Inflammatory macrophage treated with lipopolysaccharide for 1 hour (primary cell): ENCODE results near the gene AXIN2.
A peak's percentile ranks its signal among the peaks of the same experiment; 100 is the strongest.

Experiments
- DNase-seq, 2 donors: peaks; one replicate each; pipeline ENCODE4 v3.0.0-alpha.2; 2020 to 2022

The AXIN2 gene

DNA sequence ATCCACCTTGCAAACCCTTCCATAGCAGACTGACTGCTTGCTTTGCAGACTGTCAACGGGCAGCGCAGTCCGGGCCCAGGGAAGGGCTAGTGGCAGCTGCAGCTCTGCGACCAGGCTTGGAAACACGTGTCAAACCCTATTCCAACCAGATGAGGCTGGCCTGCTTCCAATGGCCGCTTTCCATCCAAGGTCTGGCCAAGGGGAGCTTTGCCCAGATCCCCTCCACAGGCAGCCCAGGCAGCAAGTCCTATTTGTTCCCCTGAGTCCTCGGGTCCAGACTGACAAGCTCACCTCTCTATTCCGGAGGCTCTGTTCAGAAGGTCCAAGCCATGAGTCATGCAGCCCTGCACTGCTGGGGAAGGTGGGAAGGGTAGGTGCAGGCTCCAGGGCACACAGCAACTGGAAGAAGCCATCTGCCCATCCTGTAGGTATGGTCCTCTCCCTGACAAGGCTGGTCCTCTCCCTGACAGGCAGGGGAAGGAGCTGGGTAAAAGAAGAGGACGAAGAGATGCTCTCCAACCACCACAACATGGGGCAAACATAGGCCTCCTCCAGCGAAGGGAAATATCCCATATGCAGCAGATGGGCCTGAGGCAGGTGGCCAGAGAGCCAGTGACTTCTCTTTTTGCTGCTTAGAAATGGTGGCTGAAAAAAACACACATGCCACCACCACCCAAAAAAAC, 22.6 kb upstream of the AXIN2 start:
- no peak for DNase-seq

DNA sequence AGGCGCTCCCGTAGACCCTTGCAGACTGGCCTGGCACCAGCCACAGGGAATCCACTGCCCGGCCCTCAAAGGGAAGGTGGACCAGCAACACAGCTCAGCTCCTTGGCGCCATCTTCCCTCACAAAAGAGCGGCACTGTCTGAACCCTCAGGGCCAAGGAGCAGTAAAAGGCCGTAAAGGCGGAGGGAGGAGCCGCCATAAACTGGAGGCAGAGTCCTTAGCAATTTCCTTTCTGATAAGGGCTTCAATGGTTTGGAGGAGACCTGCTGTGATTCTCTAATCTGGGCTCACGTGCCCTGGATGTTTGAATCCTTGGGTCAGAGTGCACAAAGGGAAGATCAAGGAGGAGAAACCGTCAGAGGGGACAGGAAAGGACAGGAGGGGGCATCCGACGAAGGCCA, 15.5 kb upstream of the AXIN2 start:
- DNase-seq, result no peak

DNA sequence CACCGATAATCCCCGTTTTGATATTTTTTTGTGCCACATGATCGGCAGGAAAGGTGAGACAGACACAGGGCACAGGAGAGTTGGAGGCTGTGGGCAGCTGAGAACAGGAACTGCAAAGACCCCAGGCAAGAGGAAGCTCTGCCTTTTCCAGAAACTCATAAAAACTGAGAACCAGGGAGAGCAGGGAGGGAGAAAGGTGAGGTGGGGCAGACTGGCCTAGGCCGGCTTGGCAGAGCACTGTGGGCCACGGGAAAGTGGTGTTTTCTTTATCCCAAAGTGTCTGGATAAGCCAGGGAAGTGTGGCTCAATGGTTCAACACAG, 11.8 kb upstream of the AXIN2 start:
- DNase-seq, result no peak

DNA sequence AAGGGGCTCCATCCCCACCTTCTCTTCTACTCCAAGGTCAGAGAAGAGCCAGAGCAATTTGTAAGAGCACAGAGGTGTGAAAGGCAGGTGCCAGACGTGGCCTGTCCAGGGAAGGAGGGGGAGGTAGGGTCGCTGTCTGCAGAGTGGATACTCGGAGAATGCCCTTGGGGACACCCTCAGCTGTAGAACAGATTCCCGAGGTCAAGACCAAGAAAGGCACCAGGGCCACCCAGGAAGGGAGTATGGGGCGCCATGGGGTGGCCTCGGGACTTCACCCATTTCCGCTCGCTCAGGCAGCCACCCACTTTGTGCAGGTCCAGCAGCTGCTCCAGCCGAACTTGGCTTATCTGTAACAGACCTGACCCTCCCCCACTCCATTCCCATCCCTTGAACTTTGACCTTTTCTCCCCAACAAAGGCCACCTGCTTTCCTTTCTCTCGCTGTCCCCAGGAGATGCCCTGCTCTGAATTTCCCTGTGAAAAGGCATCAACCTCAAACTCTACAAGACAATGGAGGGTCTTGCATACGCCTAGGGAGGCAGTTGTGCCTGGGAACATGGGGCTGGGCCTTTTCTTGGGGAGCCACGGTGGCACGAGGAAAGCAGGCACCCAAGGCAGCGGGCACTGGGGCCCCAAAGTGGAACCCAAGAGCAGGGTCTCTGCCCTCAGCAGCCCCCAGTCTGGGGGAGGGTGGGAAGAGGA, 11.3 kb upstream of the AXIN2 start:
- no peak for DNase-seq

DNA sequence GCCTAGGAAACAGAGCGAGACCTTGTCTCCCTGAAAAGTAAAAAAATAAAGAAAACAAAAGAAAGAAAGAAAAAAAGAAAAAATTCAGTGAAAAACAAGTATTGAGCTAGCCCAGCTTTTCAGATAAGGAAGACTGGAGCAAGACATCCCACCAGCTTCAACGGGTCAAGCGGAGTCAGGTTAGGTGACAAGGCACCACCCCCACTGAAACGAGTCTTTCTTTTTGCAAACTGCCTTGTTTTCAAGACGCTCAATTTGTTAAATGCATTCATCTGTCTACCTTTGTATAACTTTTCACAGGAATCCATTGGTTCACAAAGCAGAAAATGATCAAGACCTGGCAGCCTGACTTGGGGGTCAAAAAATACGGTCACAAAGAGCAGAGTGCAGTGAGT, 10.7 kb upstream of the AXIN2 start:
- DNase-seq, result no peak

DNA sequence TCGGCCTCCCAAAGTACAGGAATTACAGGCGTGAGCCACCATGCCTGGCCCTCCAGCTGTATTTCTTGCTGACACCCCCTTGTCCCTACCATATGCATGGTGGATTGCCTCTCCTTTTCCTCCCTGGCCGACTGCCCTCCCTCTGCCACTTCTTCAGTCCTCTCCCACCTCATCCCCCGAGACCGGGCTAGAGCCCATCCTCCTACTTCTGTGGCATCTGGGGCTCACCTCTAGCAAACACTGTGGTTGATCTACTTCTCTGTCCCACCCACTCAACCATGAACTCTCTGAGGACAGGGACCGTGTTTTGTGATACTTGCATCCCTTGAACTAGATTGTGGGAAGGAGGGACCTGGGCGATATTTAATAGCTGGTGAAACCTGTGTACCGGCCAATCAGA, 7.5 kb upstream of the AXIN2 start:
- DNase-seq, result no peak

DNA sequence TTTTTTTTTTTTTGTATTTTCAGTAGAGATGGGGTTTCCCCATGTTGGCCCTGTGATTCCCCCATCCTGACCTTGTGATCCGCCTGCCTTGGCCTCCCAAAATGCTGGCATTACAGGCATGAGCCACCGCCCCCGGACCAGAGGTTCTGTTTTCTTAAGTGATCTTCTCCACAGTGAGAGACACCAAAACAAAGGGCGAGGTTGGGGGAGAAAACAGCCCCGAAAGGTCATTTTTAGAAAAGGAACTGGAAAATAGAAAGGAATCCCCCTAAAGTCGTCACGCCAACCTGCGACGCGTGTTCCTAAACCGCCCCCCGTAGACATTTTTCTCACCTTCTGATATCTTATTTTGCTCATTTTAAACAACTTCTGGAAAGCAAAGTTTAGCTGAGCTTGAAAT, 6.1 kb upstream of the AXIN2 start:
- DNase-seq, result peak in 1 of 2 donors; percentile 19

DNA sequence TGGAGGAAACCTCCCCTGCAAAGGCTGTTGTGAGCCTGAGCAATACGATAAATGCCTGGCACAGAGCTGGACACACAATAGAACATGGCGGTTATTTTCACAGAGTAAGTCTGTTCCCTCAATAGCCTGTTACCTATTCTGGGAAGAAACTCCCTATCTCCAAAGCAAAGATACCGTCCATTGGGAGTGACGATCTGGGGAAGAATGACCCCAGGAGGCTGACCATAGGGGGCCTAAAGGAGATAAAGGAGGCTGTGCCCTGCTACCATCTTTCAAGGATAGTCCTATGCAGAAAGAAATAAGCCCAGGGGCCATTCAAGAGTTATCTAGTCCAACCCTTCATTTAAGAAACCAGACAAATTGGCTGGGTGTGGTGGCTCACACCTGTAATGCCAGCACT, 4.1 kb upstream of the AXIN2 start:
- no peak for DNase-seq

DNA sequence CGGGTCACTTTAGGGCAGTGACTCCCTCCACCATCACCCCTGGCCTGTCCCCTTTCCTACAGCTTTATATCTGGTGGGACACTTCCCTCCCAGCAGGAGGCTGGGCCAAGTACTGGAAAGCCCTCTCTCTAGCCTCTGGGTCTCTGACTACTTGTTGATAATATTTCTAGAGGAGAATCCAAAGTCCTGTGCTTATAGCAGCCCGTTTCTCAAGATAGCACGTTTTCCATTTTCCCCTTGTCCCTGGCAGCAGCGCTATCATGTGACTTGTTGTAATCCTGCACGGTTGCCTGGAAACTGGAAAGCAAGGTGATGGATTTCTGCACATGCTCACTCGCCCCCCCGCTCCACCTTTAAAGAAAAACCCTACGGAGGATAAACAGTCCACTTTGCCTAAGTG, 3.3 kb upstream of the AXIN2 start:
- DNase-seq, result no peak

DNA sequence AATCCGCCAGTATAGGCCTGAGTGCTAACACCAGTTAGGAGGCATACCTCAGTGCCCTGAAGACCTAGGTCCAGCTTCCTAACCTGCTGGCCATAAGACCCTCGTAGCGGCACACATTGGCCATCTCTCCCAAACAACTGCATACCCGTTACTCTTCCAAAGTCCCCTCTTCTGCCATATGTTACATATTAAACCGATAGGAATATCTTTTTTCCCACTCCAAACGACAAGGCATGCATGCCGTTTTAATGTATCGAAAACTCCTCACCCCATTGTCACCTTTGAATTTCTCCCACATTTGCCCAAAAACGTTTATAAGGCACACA, 721 bp upstream of the AXIN2 start:
- no peak for DNase-seq

DNA sequence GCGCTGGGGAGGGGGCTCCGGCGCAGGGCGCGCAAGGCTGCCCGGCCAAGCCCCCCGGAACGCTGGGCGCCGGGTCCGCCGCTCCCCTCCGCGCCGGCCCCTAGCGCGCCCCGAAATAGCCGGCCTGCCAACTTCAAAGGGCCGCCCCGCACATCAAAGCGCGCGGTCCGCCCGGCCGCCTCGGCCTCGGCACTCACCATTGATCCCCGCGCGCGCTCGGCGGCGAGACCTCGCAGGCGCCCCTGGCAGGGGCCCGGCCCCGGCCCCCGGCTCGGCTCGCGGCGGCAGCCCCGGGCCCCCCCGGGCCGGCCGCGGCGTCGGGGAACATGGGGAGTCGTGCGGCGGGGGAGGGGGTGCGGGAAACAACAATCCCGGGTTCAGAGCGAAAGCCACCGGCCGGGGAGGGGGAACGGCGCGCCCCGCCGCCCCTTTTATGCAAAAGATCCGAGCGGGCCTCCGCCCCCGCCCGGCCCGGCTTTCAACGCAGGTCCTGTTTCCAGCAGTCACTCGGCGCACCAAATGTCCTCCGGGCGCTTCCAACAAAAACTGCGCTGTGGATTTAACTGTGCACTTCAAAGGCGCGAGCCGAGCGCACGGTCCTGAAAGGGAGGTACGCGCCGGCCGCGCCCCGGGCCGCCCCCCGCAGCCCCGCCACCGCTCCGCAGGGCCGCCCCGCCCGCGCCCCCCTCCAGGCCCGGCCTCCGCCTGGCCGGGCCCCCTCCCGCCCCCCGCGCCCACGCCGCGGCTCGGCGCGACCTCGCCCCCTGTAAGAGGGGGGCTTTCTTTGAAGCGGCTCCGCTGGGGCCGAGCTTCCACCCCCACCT, 608 bp downstream of the AXIN2 start:
- DNase-seq, result peak in 1 of 2 donors; percentile 35

DNA sequence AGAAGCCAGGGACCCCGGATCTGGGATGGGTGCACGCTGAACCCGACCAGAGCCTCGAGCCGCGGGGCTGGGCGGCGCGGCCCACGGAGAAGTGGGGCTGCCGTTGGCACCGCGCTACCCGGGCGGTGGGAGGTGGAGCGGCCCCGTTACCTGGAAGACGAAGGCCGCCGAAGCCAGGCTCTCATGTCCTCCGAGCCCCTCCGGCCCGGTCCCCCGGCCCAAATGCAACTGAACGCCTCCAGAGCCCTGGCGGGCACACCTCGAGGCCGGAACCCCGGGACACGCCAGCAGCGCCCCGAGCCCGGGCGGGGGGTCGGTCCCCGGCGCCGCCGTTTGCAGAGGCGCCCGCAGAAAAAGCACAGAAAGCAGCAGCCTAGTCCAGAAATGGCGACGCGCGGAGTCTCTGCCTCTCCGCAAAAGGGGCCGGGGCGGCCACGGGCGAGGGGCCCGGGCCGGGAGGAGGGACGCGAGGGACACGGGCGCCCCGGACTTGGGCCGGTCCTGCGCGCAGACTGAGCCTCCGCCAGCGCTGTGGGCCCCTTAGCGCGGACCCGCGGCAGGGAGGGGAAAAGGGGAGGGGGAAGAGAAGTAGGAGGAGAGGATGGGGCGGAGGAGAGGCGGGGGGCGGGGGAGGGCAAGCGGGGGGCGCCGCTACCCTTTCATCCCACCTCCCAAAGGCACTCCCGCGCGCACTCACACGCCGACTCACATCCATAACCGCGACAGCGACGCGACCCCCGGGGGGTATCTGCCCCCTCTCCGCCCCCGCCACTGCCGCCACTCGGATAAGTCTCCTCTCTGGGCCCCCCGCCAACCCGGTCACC, 1.4 kb downstream of the AXIN2 start:
- no peak for DNase-seq

DNA sequence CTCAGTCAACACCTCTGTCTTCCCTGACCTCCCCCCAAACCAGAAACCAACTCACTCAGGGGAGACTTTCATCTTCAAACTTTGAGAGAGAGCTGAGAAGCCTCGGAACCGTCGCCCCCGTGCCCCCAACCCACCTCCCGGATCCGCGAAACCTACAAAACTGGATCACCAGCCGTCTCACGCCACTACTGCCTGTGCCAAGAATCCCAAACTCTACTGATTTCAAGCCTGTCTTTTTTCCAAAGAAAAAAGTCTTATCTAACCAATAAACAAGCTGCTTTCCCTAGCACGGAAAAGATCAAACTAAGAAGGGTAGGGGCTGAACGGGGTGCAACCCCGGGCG, 2.0 kb downstream of the AXIN2 start:
- no peak for DNase-seq

DNA sequence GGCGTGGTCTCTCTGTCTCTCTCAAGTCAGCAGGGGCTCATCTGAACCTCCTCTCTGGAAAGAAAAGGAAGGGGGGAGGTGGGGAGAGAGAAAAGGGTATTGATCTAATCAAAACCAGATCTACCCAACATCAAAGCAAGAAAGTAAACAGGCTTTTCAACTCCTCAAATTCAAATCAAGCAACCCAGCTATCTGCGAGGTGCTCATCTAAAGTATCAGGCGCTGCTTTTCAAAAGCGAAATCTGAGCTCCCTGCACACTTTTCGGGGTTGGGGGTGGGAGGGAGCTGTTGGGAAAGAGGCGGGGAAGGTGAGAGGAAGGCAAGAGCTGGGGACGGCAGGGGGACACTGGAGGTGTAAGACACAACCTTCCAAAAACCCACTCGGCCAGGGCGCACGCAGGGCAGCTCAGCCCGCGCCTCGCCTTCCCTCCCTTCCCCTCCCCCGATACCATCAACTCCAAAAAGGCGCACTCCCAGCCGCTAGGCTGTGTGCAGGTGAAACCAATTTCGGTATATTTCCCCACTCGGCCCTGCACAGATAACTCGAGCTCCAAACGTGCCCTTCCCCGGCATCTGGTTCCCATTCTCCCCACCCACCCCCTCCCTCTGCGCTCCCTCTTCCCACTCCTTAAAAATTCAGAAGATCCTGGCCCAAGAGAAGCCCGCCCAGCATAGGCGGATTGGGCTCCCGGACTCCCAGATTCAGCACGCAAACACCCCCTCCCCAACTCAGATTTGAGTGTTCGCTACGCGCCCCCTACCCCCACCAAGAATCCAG, 2.6 kb downstream of the AXIN2 start:
- no peak for DNase-seq

DNA sequence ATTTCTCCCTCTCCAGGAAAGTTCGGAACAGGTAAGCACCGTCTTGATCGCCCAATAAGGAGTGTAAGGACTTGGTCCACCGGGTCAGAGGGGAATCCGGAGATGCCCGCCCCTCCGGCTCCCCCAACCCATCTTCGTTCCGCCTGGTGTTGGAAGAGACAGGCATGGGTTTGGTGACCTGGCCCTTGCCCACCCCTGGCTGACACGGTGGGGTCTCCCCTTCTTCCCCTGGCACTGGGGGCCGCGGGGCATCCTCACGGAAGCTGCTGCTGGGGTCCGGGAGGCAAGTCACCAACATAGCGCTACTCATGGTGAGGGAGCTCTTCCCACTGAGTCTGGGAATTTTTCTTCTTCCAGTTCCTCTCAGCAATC, 3.2 kb downstream of the AXIN2 start:
- no peak for DNase-seq

DNA sequence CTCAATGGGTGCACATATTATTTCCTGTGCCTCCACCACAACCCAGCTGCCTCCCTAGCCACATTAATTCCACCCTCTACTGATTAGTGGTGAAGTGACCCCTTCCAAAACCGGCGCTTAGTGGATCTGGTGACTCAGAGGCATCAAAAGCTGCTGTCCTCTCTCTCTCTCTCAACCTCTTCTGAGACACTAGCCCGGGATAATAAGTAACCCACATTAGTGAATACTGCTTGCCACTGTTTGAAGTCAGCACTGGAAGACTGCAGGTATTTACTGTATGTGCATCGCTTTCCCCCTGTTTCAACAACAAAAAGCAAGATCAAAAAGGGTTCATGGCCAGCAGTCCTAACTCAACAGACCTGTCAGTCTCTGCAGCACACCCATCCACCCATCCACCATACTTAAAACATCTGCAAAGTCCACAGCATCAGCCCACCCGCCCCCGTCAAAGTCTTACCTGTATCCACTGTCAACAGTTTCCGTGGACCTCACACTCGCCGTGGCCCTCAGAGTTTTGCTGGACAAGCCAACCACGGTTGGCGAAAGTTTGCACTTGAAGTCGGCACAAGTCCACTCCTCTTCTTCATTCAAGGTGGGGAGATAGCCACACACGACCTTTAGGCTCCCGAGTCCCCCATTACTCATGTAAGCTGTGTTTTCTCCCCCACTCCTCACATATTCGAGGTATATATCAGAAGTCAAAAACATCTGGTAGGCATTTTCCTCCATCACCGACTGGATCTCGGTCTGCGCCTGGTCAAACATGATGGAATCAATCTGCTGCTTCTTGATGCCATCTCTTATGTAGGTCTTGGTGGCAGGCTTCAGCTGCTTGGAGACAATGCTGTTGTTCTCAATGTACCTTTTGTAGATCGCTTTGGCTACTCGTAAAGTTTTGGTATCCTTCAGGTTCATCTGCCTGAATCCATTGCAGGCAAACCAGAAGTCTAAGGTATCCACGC, 3.8 kb downstream of the AXIN2 start:
- no peak for DNase-seq

DNA sequence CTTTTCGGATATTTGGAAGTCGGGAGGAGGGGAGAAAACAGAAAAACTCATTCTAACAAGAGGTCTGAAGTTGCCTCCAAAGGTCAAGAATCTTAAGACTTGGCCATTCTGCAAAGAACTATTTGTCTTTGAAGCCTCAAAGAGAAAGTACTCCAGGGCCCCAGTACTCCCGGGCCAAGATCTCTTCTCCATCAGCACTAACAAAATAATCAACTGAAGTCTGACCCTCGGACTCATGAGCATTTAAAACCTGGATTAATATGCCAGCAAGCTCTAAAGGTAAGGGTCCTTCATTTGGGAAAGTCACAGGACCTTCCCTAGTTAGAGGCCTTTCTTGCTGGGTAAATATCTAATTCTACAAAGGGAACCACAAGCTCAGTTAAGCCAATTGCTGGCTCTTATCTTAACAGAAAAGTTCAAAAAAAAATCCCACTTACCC, 4.5 kb downstream of the AXIN2 start:
- DNase-seq, result no peak

DNA sequence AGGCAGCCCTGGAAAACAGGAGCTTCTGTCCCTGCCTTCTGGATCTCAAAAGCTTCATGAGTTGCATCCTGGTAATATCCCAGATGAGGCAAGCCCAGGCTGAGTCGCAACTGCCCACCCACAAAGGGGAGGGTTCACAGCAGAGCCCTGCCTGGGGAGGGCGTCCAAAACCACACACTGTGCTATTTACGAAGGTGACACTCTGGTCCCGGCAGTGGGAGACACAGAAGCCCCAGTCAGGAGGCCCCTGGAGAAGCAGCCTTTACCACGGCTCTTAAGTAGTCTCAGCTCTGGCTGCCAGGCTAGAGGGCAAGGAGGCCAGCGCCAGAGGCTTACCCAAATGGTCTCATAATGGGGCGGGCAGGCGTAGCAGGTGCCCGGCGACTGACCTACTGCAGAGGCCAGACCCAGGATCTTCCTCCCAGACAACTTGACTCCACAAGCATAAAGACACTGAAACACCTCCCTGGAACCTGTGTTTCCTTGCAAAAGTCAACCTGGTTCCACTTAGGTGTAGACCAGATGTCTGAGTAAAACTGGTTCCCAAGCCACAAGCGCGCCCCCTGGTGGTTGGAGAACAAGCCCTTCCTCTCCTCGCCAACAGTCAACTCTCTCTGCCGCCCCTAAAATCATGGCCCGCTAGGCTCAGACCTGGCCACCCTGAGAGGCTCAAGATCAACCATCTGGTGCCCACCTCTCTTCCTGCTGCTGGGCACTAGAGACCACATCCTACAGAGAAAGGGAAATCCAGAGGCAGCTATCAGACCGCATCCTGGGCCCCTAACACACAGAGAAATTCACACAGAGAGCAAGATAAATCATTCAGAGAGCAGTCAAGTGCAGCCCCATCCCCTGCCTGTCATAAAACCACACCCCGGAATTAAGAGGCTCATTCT, 5.2 kb downstream of the AXIN2 start:
- DNase-seq, result peak; percentile 9 to 82

DNA sequence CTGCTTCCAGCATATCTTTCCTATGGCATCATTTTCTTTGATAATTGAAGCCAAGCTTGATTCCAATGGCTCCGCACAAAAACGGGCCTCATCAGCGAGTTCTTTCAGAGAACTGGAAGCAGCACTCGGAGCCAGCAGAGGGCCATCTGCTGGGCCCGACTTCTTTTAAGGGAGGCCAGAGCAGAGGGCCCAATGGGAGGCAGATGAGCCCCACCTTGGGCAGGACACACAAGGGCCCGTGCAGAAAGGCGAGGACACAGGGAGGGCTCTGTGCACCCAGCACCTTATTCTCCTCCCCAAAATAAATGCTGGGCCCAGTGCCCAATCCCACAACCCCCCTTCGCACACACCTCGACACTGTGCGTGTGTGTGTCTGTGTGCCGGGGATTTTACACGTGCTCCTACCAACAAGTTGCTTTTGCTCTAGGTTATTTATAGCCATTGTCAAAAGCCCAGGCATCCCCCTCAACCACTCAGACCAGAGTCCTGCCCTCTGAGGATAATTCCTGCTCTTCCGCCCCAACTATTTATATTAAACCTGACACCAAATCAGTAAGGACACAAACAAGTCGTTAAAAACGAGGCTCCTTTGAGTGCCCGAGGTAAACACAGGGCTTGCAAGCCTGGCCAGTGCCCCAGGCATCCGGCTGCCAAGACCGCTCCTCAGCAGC, 6.8 kb downstream of the AXIN2 start:
- no peak for DNase-seq
